Measurements from ENCODE around the gene MLPH. TPM values are rescaled to one million over a fixed set of nuclear protein-coding genes. Genes with fewer than 3 reads are reported as not detected.

Gene MLPH
- total RNA-seq, 3 donors from 2014 or later = 15.5 to 242 (median 223) TPM

- H3K4me3 ChIP-seq = no peak overlapping the region
- no peaks in the 10 kb centered on the region for H3K9me3 ChIP-seq
- intact Hi-C loops (cut with DNase I; ENCODE audit: low total_unique reads) = loop anchor here (5.0 kb wide), 1 partner anchor 415 kb away; no protein-coding TSS in a partner anchor
- H3K27me3 ChIP-seq = no peaks in the 10 kb centered on the region
- TF ChIP-seq POLR2A (IDR thresholded peaks at IDR 0.05) = no peak
- TF ChIP-seq CTCF (IDR thresholded peaks at IDR 0.05) = no peak
- H3K27ac ChIP-seq = no peak overlapping the region
- DNase-seq (ENCODE audit: low spot score in 2 of 2) = no peak
- peaks cover 5 to 7% of the 10 kb centered on the region in 2 donors for H3K4me1 ChIP-seq
- H3K36me3 ChIP-seq = no peaks in the 10 kb centered on the region
These were observed 89.9 kb downstream of the MLPH start for GRCh38 chr2:237576974-237577373.

DNA sequence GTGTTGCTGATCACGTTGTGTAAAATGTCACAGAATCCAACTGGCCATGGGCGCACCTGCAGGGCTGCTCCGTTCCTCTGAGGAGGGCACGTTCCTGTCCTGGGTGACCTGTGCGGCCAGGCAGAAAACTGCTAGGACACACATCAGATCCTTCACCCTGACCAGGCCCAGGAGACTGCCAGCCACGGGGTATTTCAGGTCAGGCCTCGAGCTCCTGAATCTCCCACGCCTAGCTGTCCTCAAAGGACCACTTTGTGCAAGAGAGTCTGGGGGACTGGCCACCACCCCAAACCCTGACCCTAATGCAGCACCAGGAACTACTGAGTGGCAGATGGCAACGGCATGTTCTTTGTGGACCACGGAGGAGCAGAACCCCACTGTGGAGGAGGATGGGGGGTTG, 90.4 kb downstream of the MLPH start:
- no peaks in the 10 kb centered on the region for H3K9me3 ChIP-seq
- H3K36me3 ChIP-seq = no peaks in the 10 kb centered on the region
- peaks cover 3 to 10% of the 10 kb centered on the region in 2 donors for H3K4me1 ChIP-seq
- no peaks in the 10 kb centered on the region for H3K27me3 ChIP-seq
- DNase-seq (ENCODE audit: low spot score in 2 of 2) = no peak
- no peak overlapping the region for H3K4me3 ChIP-seq
- TF ChIP-seq CTCF (IDR thresholded peaks at IDR 0.05) (no peak), POLR2AphosphoS5 (IDR thresholded peaks at IDR 0.05) (no peak), POLR2A (IDR thresholded peaks at IDR 0.05) (no peak)
- intact Hi-C loops (cut with DNase I; ENCODE audit: low total_unique reads) = loop anchor here (5.0 kb wide), 1 partner anchor 415 kb away; no protein-coding TSS in a partner anchor
- H3K27ac ChIP-seq = no peak overlapping the region

DNA sequence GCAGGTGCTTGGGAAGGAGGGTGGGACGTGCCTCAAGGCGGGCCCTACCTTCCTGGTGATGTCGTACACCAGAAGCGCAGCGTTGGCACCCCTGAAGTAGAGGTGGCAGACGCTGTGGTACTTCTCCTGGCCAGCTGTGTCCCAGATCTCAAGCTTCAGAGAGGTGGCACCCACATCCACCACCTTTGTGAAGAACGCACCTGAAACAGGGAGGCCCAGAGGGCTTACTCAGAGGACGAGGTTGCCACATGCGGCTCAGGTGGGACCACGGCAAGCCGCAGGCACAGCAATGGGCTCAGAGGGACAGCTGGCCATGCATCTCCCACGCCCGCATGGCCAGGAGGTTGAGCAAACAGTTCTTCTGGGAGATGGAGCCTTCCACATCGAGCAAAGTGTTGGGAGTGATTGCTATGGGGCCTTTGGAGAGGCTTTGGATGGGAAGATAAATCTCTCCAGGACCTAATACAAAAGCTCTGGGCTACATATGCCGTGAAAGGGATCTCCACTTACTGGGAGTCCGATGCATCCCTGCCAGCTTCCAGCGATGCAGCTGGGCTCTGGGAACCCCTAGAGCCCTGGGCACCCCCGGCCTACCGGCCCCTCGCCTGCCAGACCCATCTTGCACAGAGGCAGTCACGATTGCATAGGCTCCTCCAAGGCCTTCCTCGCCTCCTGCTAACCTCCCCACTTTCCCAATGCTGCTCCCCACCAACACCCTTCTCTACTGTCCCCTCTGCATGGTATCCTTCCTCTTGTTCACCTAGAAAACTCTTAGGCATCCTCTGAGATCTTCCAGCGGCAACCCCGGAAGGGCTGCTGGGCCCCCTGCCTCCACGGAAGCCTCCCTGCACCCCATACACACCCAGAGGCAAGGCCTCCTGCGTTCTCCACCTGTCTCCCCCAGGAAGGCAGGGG, 91.2 kb downstream of the MLPH start:
- TF ChIP-seq POLR2A (IDR thresholded peaks at IDR 0.05) (no peak), CTCF (IDR thresholded peaks at IDR 0.05) (no peak), POLR2AphosphoS5 (IDR thresholded peaks at IDR 0.05) (no peak)
- Histone ChIP-seq H3K4me3 (no peak overlapping the region), H3K27me3 (no peaks in the 10 kb centered on the region), H3K27ac (no peak overlapping the region), H3K9me3 (no peaks in the 10 kb centered on the region), H3K36me3 (no peaks in the 10 kb centered on the region), H3K4me1 (peaks cover 7 to 11% of the 10 kb centered on the region in 2 donors)
- intact Hi-C loops (cut with DNase I; ENCODE audit: low total_unique reads) = loop anchor here (5.0 kb wide), 1 partner anchor 414 kb away; no protein-coding TSS in a partner anchor
- DNase-seq (ENCODE audit: low spot score in 2 of 2) = no peak

- no peaks in the 10 kb centered on the region for H3K36me3 ChIP-seq
- peaks cover 7 to 11% of the 10 kb centered on the region in 2 donors for H3K4me1 ChIP-seq
- H3K27ac ChIP-seq = peak overlapping the region; percentile 75 to 91
- H3K9me3 ChIP-seq = no peaks in the 10 kb centered on the region
- DNase-seq (ENCODE audit: low spot score in 2 of 2) = no peak
- intact Hi-C loops (cut with DNase I; ENCODE audit: low total_unique reads) = loop anchor here (10.0 kb wide), 1 partner anchor 163 kb away; no protein-coding TSS in a partner anchor
- no peaks in the 10 kb centered on the region for H3K27me3 ChIP-seq
- peak overlapping the region in 1 of 3 donors; percentile 59 for H3K4me3 ChIP-seq
- no peak for TF ChIP-seq CTCF (IDR thresholded peaks at IDR 0.05)
- no peak for TF ChIP-seq POLR2AphosphoS5 (IDR thresholded peaks at IDR 0.05)
- no peak for TF ChIP-seq POLR2A (IDR thresholded peaks at IDR 0.05)
These were observed 94.3 kb downstream of the MLPH start for GRCh38 chr2:237581326-237581725.

Data from breast epithelium (tissue), 4 donors.